ENCODE measurements around the gene SLC10A7. TPM values are rescaled to one million over a fixed set of nuclear protein-coding genes. Genes with fewer than 3 reads are reported as not detected.

SLC10A7 gene
- total and polyA plus RNA-seq, 9 of the 15 experiments (the other 6 are each of a cell fraction or from before 2014, with no cell fraction given): 6.4 to 22.8 (median 16.1) TPM

DNA sequence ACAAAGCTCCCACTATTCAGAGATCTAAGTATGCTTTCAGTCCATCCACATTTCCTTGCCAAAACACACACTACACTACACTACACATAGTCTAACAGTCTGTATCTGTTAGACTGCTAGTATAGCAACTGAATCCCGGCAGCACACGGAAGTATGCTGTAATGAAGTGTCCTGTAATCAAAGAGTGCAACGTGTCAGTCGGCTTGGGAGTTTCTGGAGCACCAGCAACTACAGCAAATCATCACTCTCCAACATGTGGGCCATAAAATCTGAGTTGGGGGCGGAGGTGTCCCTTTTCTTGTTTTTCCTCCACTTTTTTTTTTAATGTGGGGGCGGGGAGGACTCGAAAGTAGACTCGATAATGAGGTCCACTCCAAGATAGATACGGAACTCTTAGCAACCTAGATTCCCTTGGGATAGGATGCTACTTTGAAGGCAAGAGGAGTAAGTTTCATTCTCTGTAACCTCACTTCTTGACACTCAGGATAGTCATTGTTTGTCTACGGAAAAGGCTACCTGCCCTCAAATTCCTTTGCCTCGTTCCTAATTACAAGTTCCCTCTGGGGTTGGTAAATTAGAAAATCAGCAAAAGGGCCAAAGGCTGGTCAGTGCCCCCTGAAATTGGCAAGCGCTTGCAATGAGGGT lies 722 bp downstream of the SLC10A7 start (continued):
- 0 out of 2 replicates have a peak, but pooled peaks have one; percentile 9 for TF ChIP-seq BHLHE40 (IDR thresholded peaks at IDR 0.05; ENCODE audit: low read length)
- no peak for TF ChIP-seq PTRF (tag; IDR thresholded peaks at IDR 0.05)
- TF ChIP-seq KLF16 (IDR thresholded peaks at IDR 0.05): no peak
- TF ChIP-seq ETV1 (tag; conservative IDR thresholded peaks at IDR 0.05; ENCODE audit: low read depth): no peak; the same call in 1 of the 2 replicates
- TF ChIP-seq, protein P1, sequence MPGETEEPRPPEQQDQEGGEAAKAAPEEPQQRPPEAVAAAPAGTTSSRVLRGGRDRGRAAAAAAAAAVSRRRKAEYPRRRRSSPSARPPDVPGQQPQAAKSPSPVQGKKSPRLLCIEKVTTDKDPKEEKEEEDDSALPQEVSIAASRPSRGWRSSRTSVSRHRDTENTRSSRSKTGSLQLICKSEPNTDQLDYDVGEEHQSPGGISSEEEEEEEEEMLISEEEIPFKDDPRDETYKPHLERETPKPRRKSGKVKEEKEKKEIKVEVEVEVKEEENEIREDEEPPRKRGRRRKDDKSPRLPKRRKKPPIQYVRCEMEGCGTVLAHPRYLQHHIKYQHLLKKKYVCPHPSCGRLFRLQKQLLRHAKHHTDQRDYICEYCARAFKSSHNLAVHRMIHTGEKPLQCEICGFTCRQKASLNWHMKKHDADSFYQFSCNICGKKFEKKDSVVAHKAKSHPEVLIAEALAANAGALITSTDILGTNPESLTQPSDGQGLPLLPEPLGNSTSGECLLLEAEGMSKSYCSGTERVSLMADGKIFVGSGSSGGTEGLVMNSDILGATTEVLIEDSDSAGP (CRISPR knock-in tag; IDR thresholded peaks at IDR 0.05): no peak
- no peak for TF ChIP-seq ZBED1 (IDR thresholded peaks at IDR 0.05)
- no peak for TF ChIP-seq HMG20B (CRISPR knock-in tag; IDR thresholded peaks at IDR 0.05)
- no peak for TF ChIP-seq SRSF1 (IDR thresholded peaks at IDR 0.05; ENCODE audit: low read depth, low read length)
- TF ChIP-seq ZNF408 (CRISPR knock-in tag; IDR thresholded peaks at IDR 0.05; ENCODE audit: low read depth): no peak
- TF ChIP-seq DNMT1 (IDR thresholded peaks at IDR 0.05): no peak
- no peak for TF ChIP-seq TARDBP (IDR thresholded peaks at IDR 0.05)
- TF ChIP-seq POLR2H (tag; IDR thresholded peaks at IDR 0.05; ENCODE audit: low read depth): peak; percentile 70; the same call in 1 of the 2 replicates
- no peak for TF ChIP-seq SAP30 (IDR thresholded peaks at IDR 0.05; ENCODE audit: borderline replicate concordance, insufficient read depth, low read depth, low read length, poor library complexity, severe bottlenecking)
- peak; percentile 55 for TF ChIP-seq TBP (optimal IDR thresholded peaks at IDR 0.05; ENCODE audit: low read depth, low read length)
- TF ChIP-seq, protein P2, sequence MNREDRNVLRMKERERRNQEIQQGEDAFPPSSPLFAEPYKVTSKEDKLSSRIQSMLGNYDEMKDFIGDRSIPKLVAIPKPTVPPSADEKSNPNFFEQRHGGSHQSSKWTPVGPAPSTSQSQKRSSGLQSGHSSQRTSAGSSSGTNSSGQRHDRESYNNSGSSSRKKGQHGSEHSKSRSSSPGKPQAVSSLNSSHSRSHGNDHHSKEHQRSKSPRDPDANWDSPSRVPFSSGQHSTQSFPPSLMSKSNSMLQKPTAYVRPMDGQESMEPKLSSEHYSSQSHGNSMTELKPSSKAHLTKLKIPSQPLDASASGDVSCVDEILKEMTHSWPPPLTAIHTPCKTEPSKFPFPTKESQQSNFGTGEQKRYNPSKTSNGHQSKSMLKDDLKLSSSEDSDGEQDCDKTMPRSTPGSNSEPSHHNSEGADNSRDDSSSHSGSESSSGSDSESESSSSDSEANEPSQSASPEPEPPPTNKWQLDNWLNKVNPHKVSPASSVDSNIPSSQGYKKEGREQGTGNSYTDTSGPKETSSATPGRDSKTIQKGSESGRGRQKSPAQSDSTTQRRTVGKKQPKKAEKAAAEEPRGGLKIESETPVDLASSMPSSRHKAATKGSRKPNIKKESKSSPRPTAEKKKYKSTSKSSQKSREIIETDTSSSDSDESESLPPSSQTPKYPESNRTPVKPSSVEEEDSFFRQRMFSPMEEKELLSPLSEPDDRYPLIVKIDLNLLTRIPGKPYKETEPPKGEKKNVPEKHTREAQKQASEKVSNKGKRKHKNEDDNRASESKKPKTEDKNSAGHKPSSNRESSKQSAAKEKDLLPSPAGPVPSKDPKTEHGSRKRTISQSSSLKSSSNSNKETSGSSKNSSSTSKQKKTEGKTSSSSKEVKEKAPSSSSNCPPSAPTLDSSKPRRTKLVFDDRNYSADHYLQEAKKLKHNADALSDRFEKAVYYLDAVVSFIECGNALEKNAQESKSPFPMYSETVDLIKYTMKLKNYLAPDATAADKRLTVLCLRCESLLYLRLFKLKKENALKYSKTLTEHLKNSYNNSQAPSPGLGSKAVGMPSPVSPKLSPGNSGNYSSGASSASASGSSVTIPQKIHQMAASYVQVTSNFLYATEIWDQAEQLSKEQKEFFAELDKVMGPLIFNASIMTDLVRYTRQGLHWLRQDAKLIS (CRISPR knock-in tag; IDR thresholded peaks at IDR 0.05): 0 out of 2 replicates have a peak, but pooled peaks have one; percentile 68
- no peak for TF ChIP-seq SMAD2 (IDR thresholded peaks at IDR 0.05; ENCODE audit: low read depth, low read length)
- no peak; the same call in 1 of the 2 replicates for TF ChIP-seq LEF1 (IDR thresholded peaks at IDR 0.05)
- peak; percentile 28 for TF ChIP-seq RFX1 (IDR thresholded peaks at IDR 0.05)
- TF ChIP-seq ZNF695 (CRISPR knock-in tag; IDR thresholded peaks at IDR 0.05): no peak
- no peak for TF ChIP-seq PRMT5 (CRISPR knock-in tag; IDR thresholded peaks at IDR 0.05)
- no peak for TF ChIP-seq KLF6 (CRISPR knock-in tag; IDR thresholded peaks at IDR 0.05; ENCODE audit: borderline replicate concordance)
- TF ChIP-seq, protein P3, sequence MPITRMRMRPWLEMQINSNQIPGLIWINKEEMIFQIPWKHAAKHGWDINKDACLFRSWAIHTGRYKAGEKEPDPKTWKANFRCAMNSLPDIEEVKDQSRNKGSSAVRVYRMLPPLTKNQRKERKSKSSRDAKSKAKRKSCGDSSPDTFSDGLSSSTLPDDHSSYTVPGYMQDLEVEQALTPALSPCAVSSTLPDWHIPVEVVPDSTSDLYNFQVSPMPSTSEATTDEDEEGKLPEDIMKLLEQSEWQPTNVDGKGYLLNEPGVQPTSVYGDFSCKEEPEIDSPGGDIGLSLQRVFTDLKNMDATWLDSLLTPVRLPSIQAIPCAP (CRISPR knock-in tag; IDR thresholded peaks at IDR 0.05; ENCODE audit: borderline replicate concordance): no peak
- TF ChIP-seq NCOA6 (IDR thresholded peaks at IDR 0.05): no peak
- no peak for TF ChIP-seq ZBTB8A (IDR thresholded peaks at IDR 0.05; ENCODE audit: partially characterized antibody)
- TF ChIP-seq HDAC6 (IDR thresholded peaks at IDR 0.05; ENCODE audit: low read depth, low read length): no peak

Measured in K562 (cell line).